ENCODE measurements around the gene KCNQ2. TPM values are rescaled to one million over a fixed set of nuclear protein-coding genes. Genes with fewer than 3 reads are reported as not detected.

Gene KCNQ2
- total RNA-seq, 1 experiment from 2014 or later = 86.5 TPM

- no peak for TF ChIP-seq CEBPB (IDR thresholded peaks at IDR 0.05; ENCODE audit: low read depth)
- TF ChIP-seq, protein P1, sequence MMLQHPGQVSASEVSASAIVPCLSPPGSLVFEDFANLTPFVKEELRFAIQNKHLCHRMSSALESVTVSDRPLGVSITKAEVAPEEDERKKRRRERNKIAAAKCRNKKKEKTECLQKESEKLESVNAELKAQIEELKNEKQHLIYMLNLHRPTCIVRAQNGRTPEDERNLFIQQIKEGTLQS (IDR thresholded peaks at IDR 0.05) = no peak
- no peak for TF ChIP-seq REST (IDR thresholded peaks at IDR 0.05; ENCODE audit: low read depth)
- no peak for TF ChIP-seq MAX (IDR thresholded peaks at IDR 0.05)
- no peak for TF ChIP-seq JUND (IDR thresholded peaks at IDR 0.05)
- TF ChIP-seq POLR2AphosphoS5 (IDR thresholded peaks at IDR 0.05; ENCODE audit: low read depth, low read length) = no peak
- no peak for TF ChIP-seq SRF (IDR thresholded peaks at IDR 0.05; ENCODE audit: low read depth)
- no peak for TF ChIP-seq POLR2A (IDR thresholded peaks at IDR 0.05; ENCODE audit: borderline replicate concordance, extremely low read depth, insufficient read depth, insufficient read length)
- TF ChIP-seq ELF1 (IDR thresholded peaks at IDR 0.05; ENCODE audit: borderline replicate concordance, low read depth) = no peak
- TF ChIP-seq CBX3 (IDR thresholded peaks at IDR 0.05; ENCODE audit: low read depth) = no peak
- TF ChIP-seq ZNF274 (IDR thresholded peaks at IDR 0.05; ENCODE audit: low read depth, low read length) = no peak
- TF ChIP-seq EGR1 (IDR thresholded peaks at IDR 0.05; ENCODE audit: low read depth) = no peak
These were observed 65.7 kb downstream of the KCNQ2 start (continued) for GRCh38 chr20:63406617-63407245.

DNA sequence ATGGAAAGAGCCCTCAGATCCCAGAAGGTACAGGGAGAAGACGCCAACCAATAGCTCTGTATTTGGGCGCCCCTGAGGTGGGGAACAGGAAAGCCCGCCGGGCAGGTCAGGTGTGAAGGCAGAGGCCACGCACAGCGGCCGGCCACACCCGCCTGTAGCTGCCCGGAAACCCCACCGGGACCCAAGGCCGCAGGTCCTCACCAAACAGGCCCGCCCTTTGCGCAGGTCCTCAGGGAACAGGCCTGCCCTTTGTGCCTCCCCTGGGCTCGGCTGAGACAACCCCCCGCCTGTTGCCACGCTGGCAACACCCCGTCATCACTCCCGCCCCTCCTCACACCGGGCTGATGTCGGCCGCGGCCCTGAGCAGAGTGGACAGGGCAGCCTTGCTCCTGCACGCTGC is 66.4 kb downstream of the KCNQ2 start:
- no peaks in the 10 kb centered on the region for H3K79me2 ChIP-seq (ENCODE audit: insufficient read depth, low read length)
- no TSS peak for BruUV-seq (replicated peaks)
- H3K4me1 ChIP-seq (ENCODE audit: control insufficient read depth in 1 of 2, insufficient read depth in 2 of 2, low read length in 2 of 2) = peaks cover 0 to 12% of the 10 kb centered on the region in 2 experiments; a peak in 1 of 4 replicates
- no peak overlapping the region for H2AFZ ChIP-seq (ENCODE audit: low read depth, low read length, poor library complexity, severe bottlenecking)
- ChIA-PET POLR2A (no interaction called here), RAD21 (ENCODE audit: low non-redundant PET in 1 of 2, low total read pairs in 2 of 2, uncharacterized antibody in 2 of 2, unreplicated experiment in 2 of 2) (no interaction called here), CTCF (no interaction called here)
- ATAC-seq (no peak), DNase-seq (ENCODE audit: low read depth, low spot score) (no peak)
- no peaks in the 10 kb centered on the region for H3K27me3 ChIP-seq (ENCODE audit: insufficient read depth, low read length)
- no peaks in the 10 kb centered on the region for H3K9me3 ChIP-seq (ENCODE audit: control insufficient read depth in 1 of 2, insufficient read depth in 1 of 2, low read depth in 1 of 2, low read length in 2 of 2)
- H4K20me1 ChIP-seq (ENCODE audit: insufficient read depth) = no peaks in the 10 kb centered on the region
- no peak overlapping the region for H3K27ac ChIP-seq (ENCODE audit: low read depth, low read length)
- H3K9me2 ChIP-seq (ENCODE audit: insufficient read depth) = no peaks in the 10 kb centered on the region
- H3K9ac ChIP-seq (ENCODE audit: low read length) = no peak overlapping the region
- intact Hi-C loops (cut with micrococcal nuclease) = no loop called here
- no peaks in the 10 kb centered on the region for H3K36me3 ChIP-seq (ENCODE audit: control insufficient read depth in 1 of 2, insufficient read depth in 2 of 2, low read length in 2 of 2)
- no peak overlapping the region for H3K4me2 ChIP-seq (ENCODE audit: low read length)
- no peak overlapping the region for H3K4me3 ChIP-seq (replicated peaks in 1 of 2; ENCODE audit: low read depth in 1 of 2, low read length in 2 of 2)
- TF ChIP-seq CBX3 (IDR thresholded peaks at IDR 0.05; ENCODE audit: low read depth) (no peak), EZH2phosphoT487 (IDR thresholded peaks at IDR 0.05; ENCODE audit: borderline replicate concordance) (no peak), CEBPB (IDR thresholded peaks at IDR 0.05; ENCODE audit: low read depth) (no peak), RAD21 (IDR thresholded peaks at IDR 0.05; ENCODE audit: low read depth) (no peak), REST (IDR thresholded peaks at IDR 0.05; ENCODE audit: low read depth) (no peak), POLR2A (IDR thresholded peaks at IDR 0.05; ENCODE audit: borderline replicate concordance, extremely low read depth, insufficient read depth, insufficient read length) (no peak), JUND (IDR thresholded peaks at IDR 0.05) (no peak), ZNF274 (IDR thresholded peaks at IDR 0.05; ENCODE audit: low read depth, low read length) (no peak), ZFX (IDR thresholded peaks at IDR 0.05) (no peak), YY1 (IDR thresholded peaks at IDR 0.05; ENCODE audit: extremely low read depth, insufficient replicate concordance, low read depth, low read length) (no peak), SIN3A (IDR thresholded peaks at IDR 0.05; ENCODE audit: low read depth) (no peak), MAX (IDR thresholded peaks at IDR 0.05) (no peak)
- TF ChIP-seq, protein P1 (IDR thresholded peaks at IDR 0.05) = no peak

Data from HCT116 (cell line).